GM18519 (cell line): ENCODE results near the gene CCL27.
"Not testable (repeated sequence)": the region's sequence is repeated elsewhere in the genome, so short reads cannot be mapped to it uniquely, and the experiment has no call there.

ENCODE experiments used
- ATAC-seq: cut with Tn5 transposase; IDR thresholded peaks from one replicate; pipeline ENCODE4 v1.9.1; 2021; ENCODE audit warnings: mild to moderate bottlenecking, moderate library complexity; ENCODE audit not compliant: unreplicated experiment, low FRiP score

Gene CCL27

GRCh38 chr9:34651876-34652601 is 10.4 kb downstream of the CCL27 start, which contains the start of gene IL11RA:
Gene IL11RA, plus strand, starts transcription at chr9:34652185. Its CDS starts 3,033 bp downstream, at chr9:34655218.
- no peak for ATAC-seq

DNA sequence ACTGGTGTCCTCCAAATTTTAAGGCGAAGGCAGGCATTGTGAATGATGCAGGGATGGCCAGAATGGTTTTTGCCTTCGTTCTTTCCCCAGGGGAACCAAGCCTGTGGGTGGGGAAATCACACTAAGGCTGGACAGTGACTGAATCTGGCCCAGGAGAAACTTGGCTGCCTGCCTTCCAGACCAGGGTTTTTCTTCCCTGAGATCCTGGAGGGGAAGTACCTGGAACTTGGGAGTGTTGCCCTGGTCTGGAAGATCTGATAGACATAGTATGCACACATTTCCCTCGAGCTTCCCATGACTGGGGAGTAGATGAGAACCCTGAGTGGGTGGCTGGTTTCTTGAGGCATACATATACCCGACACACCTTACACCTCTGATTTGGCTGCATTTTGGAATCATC is 11.1 kb downstream of the CCL27 start:
- no peak for ATAC-seq

- ATAC-seq, result no peak
These were observed 11.6 kb downstream of the CCL27 start for GRCh38 chr9:34650816-34651215.

GRCh38 chr9:34648673-34649072 is 13.8 kb downstream of the CCL27 start:
- no peak for ATAC-seq

DNA sequence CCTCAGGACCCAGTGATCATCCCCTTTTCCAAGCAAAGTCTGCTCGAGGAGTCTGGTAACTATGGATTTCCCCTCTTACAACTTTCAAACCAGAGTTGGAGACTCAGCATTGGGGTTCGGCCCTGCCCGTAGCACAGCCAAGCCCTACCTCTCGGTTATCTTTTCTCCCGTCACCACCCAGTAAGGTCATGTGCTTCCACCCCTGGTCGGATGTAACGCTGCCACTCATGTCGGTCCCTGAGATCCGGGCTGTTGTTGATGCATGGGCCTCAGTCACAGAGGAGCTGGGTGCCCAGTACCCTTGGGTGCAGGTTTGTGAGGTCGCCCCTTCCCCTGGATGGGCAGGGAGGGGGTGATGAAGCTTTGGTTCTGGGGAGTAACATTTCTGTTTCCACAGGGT is 14.8 kb downstream of the CCL27 start:
- no peak for ATAC-seq

GRCh38 chr9:34647084-34647403 is 15.4 kb downstream of the CCL27 start:
- no peak for ATAC-seq

DNA sequence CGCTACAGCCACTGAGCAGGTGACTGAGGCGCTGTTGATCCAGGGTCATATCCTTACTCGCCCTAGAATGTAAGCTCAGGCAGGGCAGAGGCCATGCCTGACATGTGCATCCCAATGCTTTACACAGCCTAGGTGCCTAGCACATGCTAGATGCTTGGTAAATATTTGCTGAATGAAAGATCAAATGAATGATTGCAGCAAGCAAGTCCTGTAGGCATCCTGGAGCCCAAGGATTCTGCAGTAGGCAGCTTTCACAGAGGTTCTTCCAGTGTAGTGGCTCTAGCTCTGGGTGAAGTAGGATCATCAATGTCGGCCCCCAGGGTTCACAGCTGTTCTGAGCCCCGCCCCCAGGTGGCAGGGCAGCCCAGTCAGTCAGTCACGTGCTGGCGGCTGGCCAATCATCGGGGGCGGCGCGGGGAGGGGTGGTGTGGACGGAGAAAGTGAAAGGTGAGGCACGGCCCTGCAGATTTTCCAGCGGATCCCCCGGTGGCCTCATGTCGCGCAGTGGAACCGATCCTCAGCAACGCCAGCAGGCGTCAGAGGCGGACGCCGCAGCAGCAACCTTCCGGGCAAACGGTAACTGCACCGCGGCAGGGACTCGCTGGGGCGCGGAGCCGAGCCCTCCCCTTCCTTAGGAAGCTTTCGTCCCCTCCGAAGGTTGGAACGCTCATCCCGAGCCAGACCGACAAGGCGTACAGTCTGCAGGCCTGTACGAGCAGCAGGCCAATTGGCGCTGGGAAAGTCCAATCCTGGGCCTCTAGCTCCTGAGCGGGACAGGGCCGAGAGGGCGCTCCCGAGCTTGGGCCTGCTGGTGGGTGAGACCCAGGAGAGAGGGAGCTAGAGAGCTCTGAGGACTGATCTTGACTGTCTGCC is 16.0 kb downstream of the CCL27 start, which contains the start of gene GALT:
Gene GALT, plus strand, starts transcription at position 465 of the 873 bp plus-strand sequence. Its CDS starts 30 bp downstream, at position 495.
- peak; percentile 58 for ATAC-seq

DNA sequence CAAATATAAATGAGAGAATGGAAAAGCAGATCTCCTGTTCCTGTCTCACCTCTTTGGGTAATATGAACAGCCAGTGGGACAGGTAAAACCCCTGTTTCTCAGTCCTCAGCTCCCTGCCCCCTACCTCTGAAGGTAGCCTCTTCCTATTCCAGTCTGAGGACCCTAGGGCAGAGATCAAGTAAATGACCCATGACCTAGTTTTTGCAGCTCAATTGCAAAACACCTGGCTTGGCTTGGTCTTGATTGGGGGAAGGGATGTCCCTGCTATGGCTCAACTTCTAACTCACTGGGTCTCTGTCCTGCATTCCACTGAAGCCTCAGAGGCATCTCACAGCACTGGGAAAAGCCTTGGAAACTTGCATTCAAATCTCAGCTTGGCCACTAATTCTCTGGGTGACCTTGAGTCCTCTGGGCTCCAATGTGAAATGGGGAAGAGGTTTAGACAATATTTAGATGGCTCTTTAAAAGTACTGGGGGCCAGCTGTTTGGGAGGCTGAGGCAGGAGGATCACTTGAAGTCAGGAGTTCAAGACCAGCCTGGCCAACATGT is 17.6 kb downstream of the CCL27 start:
- ATAC-seq, result no peak

- no peak for ATAC-seq
These were observed 19.8 kb downstream of the CCL27 start for GRCh38 chr9:34642679-34643078.

DNA sequence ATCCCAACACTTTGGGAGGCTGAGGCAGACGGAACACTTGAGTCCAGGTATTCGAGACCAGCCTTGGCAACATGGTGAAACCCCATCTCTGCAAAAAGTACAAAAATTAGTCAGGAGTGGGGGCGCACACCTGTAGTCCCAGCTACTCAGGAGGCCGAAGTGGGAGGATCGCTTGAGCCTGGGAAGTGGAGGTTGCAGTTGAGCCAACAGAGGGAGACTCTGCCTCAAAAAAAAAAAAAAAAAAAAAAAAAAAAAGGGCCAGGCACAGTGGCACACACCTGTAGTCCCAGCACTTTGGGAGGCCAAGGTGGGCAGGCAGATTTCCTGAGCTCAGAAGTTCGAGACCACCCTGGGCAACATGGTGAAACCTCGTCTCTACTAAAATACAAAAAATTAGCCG is 23.1 kb downstream of the CCL27 start:
- ATAC-seq, result not testable (repeated sequence)

DNA sequence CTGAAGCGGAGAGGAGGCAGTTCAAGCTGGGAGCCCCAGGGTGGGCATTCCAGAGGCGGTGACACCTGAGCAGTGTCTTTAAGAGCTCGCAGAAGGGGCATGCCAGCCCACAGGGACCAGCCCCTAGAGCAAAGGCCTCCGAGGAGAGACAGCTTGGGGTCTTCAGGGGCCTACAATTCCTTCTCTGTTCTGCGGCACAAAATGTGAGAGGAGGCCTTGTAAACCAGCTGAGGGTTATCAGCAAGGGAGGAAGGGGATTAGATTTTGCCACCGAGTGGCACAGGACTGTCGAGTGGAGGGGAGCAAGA is 24.4 kb downstream of the CCL27 start:
- no peak for ATAC-seq

DNA sequence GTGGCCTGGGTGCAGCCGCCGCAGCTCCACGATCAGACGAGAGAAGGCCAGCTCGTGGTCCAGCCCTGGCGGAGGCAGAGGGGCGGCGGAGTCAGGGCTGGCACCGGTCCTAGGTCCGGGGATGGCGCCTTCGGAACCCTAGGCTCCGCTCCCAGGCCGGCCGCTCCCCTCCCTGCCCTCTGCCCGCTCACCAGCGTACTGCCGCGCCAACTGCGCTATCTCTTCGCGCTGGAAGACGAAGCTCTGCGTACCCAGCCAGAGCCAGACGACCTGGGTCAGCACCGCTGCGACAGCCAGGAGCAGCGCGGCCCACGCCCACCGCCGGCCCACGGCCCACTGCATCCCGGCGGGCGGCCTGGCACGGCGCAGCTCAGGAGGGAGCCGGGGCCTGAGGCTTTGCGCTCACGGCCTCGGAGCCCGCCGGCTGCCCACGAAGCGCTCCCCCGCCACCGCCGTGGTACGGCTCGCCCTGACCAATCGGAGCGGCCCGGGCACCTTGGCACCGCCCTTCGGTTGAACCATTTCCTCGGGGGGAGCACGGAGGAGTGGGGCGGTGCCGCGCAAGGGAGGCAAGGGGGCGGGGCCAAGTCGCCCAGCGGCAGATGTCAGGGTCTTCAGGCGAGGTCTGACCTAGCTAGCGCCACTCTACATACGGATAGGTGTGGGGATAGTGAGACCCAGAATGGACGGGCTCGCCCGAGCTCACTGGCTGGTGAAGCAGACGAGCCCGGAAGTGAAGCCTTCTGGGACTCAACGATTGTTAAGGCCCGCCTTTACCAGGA is 24.9 kb downstream of the CCL27 start, which contains the start of gene SIGMAR1:
Gene SIGMAR1, minus strand, starts transcription at position 432 of the 782 bp plus-strand sequence. Its CDS starts 90 bp downstream, at position 342.
- ATAC-seq, result peak; percentile 67

DNA sequence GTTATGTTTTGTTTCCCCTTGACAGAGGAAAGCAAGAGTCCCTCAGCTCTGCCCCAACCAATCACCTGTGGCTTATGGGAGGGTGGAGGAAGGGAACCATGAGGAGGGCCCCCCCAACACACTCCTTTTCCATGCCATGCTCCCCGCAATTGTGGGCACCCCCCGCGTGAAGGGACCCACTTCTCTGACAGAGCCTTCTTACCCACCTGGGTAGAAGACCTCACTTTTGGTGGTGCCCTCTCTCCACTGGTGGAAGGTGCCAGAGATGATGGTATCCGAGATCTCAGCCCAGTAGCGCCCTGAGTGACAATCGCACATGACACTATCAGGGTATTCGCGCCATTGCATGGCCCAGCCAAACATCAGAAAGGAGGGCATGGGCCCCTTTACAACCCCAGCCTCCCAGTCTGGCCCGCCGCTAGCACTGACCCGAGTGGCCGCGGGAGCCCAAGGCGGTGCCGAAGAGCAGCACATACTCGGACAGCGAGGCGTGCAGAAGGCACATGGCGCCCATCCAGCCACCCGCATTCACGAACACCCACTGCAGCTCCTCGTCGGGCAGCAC is 25.6 kb downstream of the CCL27 start:
- ATAC-seq, result no peak

DNA sequence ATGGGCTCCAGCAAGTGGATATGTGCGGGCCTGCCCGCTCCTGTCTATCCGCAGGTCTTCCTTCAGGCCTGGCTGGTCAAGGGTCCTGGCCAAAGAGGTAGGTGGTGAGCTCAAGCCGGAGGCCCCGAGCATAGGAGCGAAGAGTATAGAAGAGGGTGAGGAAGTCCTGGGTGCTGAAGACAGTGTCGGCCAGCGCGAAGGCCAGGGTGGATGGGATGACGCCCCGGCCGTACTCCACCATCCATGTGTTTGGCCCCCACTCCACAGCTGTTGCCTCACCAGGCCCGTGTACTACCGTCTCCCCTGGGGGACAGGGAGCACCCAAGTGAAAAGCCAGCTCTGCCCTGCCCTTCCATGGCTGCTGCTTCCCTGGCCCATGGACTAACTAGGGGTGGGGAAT is 26.9 kb downstream of the CCL27 start:
- ATAC-seq, result no peak

DNA sequence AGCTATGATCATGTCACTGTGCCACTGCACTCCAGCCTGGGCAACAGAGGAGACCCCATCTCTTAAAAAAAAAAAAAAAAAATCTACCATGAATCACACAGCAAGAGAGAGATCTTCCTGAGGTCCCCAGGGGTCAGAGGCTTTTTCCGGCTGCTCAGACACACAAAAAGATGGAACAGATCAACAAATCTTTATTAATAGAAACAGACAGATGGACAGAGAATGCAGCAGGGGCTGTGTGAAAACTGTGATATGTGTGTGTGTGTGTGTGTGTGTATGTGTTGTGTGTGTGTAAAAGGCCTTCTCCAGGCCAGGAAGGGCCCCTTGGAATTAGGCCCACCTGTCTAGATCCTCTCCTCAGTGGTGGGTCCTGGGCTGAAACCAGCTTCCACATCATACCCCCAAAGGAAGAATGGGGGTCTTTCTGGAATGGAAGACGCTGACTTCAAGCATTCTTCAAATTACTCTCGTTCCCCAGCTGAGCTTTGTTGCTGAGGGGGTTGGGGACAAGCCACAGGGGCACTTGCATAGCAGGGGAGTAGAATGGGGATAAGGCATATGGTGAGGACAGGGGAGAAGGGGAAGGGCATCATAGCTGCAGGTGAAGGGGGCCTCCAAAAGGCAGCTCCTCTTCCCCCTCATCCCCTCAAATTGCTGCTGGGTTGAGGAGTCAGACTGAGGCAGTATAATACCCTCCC is 27.8 kb downstream of the CCL27 start:
- ATAC-seq, result no peak

DNA sequence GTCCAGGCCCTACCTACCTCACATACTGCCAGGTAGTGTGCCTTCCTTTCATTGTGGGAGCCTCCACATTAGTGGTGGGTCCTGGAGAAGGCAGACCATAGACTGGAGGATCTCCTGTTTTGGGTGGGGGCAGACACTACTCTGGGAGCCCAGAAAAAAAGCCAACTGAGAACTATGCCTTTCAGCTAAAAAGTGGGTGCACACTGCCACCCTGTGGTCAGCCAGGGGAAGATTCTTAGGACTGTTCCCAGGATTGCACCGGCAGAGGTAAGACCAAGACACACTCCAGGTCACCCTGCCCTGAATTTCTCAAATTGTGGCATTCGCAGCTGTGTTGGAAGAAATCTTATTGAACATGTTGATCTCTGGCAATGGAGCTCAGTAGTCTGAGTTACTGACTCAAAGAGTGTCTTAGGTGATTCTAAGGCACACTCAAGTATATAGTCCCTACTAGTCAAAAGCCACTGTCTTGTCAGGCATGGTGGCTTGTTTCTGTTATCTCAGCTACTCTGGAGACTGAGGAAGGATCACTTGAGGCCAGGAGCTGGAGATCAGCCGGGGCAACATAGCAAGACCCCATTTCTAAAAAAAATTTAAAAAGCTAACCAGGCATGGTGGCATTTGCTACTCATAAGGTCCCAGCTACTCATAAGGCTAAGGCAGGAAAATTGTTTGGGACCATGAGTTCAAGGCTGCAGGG is 28.5 kb downstream of the CCL27 start:
- no peak for ATAC-seq

DNA sequence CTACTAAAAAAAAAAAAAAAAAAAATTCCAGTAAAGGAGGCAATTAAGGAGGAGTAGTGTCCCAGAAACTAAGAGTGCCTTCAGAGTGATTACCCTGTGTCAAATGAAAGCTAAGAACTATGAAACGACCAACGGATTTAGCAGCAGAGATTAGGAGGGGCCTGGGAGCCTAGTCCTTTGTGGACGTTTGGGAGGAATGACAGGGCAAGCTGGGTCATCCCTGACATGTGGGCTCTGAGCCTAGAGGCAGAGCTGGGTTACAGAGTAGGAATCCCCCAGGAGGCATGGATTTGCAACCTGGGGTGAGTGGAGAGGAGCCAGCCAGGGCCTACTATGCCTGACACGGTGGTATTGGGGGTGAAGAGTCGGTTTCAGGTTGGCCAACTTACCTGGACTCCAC is 29.3 kb downstream of the CCL27 start:
- no peak for ATAC-seq

GRCh38 chr9:34630402-34631154 is 31.9 kb downstream of the CCL27 start:
- no peak for ATAC-seq

DNA sequence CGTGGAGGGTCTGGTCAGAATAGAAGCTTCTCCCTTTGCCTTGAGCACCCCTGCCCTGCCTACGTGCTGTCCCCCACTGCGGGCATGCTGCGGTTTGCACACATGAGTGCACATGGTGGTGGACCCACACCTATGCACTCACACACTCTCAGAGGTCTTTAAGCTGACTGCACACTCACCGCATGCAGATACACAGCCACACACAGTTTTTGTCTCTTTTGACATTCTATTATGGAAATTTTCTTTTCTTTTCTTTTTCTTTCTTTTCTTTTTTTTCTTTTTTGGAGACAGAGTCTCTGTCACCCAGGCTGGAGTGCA is 33.0 kb downstream of the CCL27 start:
- ATAC-seq, result no peak
